ENCODE data around the gene TMEM204.

TMEM204 gene

DNA sequence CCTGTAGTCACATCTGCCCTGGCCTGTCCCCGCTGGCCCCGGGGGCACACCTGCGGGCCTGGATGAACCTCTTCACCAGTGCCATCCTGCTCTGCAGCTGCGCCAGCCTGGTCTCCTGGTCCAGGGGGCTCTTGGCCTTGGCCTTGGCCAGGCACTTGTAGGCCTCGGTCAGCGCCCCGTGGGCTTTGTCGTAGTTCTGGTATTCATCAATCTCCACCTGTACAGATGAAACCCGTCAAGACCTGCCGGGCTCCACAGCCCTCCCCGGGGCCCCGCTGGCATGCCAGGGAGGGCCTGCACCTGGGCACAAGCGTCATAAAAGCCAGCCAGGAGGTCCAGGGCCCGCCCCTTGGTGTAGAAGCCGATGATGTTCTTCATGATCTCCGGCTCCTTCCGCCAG lies 13.6 kb upstream of the TMEM204 start:
- no peaks in the 10 kb centered on the region for H3K4me1 Mint-ChIP-seq (ENCODE audit: low read depth in 2 of 2)
- no peak overlapping the region for H3K27ac Mint-ChIP-seq
- DNase-seq (no peak), ATAC-seq (replicated peaks) (no peak)
- no peak overlapping the region for H3K4me3 Mint-ChIP-seq
- no peaks in the 10 kb centered on the region for H3K9me3 Mint-ChIP-seq
- H3K27me3 Mint-ChIP-seq = no peaks in the 10 kb centered on the region
- peaks cover 3% of the 10 kb centered on the region for H3K36me3 Mint-ChIP-seq (ENCODE audit: insufficient read depth)

DNA sequence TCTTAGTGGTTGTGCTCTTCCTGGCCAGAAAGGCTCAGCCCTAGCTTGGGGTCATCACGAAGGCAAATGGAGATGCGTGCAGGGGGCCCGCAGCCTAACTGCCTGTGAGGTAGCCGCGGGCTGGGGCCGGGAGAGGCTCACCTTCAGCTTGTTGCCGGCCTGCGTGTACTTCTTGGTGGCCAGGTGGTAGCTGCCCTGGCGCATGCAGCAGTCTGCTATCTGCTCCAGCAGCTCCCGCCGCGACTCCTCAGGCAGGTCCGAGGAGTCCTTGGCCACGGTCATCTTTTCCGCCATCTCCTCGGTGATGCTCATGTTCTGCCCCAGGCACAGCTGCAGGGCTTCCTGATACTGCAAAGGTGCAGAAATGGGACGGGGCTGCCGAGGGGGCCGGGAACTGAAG lies 13.0 kb upstream of the TMEM204 start:
- H3K9me3 Mint-ChIP-seq = no peaks in the 10 kb centered on the region
- no peak for ATAC-seq (replicated peaks)
- H3K36me3 Mint-ChIP-seq (ENCODE audit: insufficient read depth) = peaks cover 3% of the 10 kb centered on the region
- H3K4me3 Mint-ChIP-seq = no peak overlapping the region
- H3K4me1 Mint-ChIP-seq (ENCODE audit: low read depth in 2 of 2) = no peaks in the 10 kb centered on the region
- no peak overlapping the region for H3K27ac Mint-ChIP-seq
- no peak for DNase-seq
- no peaks in the 10 kb centered on the region for H3K27me3 Mint-ChIP-seq

DNA sequence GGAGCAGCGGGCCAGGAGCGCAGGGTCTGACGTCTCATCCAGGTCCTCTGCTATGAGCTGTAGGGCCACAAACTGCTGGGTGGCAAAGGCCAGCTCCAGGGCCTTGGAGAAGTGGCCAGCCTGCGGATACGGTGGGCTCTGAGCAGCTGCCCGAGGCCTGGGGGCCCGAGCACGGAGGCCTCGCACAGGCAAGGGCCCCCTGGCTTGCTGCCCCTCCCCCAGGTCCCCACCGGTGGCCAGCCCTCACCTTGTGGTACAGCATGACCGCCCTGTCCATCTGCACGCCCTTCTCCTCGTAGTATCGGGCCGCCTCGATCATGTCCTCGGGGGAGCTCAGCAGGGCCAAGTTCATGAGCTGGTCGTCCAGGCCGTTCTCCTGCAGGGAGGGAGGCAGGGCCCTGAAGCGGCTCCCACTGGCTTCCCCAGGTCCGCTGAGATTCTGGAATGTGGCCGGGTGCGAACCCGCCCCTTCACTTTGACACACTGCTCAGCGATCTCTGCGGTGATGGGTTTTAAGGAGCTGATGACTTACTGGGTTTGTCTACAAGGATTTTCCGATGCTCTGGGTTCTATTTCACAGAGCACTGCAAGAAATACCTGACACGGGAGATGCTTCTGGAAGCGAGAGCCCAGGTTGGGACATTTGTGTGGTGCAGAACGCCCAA lies 9.8 kb upstream of the TMEM204 start:
- no peaks in the 10 kb centered on the region for H3K27me3 Mint-ChIP-seq
- H3K4me3 Mint-ChIP-seq = no peak overlapping the region
- H3K4me1 Mint-ChIP-seq (ENCODE audit: low read depth in 2 of 2) = peaks cover 6 to 10% of the 10 kb centered on the region in 2 donors
- no peak overlapping the region for H3K27ac Mint-ChIP-seq
- H3K36me3 Mint-ChIP-seq (ENCODE audit: insufficient read depth) = peaks cover 5% of the 10 kb centered on the region
- DNase-seq (no peak), ATAC-seq (replicated peaks) (no peak)
- H3K9me3 Mint-ChIP-seq = no peaks in the 10 kb centered on the region

DNA sequence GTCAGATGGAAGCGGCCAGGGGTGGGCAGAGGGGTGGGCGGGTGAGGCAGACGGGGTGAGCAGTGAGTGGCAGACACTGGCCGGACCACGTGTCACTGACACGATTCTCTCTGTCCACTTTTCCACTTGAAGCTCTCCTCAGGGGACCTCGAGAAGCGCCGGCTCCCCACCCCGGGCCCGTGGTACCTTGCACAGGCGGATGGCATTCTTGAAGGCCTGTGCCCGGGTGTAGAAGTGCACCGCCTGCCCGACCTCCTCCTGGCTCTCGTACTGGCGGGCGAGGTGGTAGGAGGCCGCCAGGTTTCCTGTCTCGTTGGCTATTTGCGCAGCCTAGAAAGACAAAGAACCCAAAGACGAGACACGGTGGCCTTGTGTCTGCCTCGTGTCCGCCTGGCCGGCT lies 9.1 kb upstream of the TMEM204 start:
- peaks cover 5% of the 10 kb centered on the region for H3K36me3 Mint-ChIP-seq (ENCODE audit: insufficient read depth)
- no peaks in the 10 kb centered on the region for H3K27me3 Mint-ChIP-seq
- peaks cover 6 to 10% of the 10 kb centered on the region in 2 donors for H3K4me1 Mint-ChIP-seq (ENCODE audit: low read depth in 2 of 2)
- no peaks in the 10 kb centered on the region for H3K9me3 Mint-ChIP-seq
- DNase-seq (no peak), ATAC-seq (replicated peaks) (no peak)
- no peak overlapping the region for H3K27ac Mint-ChIP-seq
- H3K4me3 Mint-ChIP-seq = no peak overlapping the region

DNA sequence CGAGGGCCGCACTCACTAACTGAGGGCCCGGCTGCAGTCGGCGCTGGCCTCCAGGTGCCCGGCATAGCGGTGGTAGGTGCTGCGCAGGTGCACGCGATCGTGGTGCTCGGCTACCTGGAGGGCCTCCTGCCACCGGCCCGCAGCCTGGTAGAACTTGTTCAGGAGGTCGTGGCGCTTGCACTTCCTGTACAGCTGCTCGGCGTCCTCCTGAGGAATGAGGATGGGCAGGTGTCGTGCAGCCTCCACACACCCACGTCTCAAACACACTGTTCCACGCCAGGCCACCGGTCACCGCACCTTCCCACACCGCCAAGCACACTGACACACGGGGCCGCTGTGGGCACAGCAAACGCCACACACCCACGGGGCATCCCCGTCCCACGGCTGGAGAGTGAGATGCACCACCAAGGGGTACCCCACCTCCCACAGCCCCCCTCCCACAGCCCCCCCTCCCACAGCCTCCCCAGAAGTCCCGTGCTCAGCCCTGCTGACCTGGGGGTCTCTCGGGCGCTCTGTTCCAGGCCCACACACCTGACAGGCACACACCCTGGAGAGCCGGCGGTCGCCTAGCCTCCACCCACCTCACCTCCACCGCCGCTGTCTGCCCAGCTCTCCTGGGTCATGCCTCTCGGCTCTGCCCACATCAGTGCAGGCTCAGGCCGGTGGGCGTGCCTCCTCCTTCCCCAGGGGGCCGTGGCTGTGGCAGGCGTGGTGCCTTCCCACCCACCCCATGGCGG lies 7.4 kb upstream of the TMEM204 start:
- Mint-ChIP-seq H3K4me1 (ENCODE audit: low read depth in 2 of 2) (peaks cover 6 to 10% of the 10 kb centered on the region in 2 donors), H3K9me3 (no peaks in the 10 kb centered on the region), H3K4me3 (peak overlapping the region; percentile 60 to 70), H3K27me3 (no peaks in the 10 kb centered on the region), H3K36me3 (ENCODE audit: insufficient read depth) (peaks cover 5% of the 10 kb centered on the region), H3K27ac (peak overlapping the region in 1 of 2 donors; percentile 23)
- DNase-seq (no peak), ATAC-seq (replicated peaks) (peak; percentile 68)

DNA sequence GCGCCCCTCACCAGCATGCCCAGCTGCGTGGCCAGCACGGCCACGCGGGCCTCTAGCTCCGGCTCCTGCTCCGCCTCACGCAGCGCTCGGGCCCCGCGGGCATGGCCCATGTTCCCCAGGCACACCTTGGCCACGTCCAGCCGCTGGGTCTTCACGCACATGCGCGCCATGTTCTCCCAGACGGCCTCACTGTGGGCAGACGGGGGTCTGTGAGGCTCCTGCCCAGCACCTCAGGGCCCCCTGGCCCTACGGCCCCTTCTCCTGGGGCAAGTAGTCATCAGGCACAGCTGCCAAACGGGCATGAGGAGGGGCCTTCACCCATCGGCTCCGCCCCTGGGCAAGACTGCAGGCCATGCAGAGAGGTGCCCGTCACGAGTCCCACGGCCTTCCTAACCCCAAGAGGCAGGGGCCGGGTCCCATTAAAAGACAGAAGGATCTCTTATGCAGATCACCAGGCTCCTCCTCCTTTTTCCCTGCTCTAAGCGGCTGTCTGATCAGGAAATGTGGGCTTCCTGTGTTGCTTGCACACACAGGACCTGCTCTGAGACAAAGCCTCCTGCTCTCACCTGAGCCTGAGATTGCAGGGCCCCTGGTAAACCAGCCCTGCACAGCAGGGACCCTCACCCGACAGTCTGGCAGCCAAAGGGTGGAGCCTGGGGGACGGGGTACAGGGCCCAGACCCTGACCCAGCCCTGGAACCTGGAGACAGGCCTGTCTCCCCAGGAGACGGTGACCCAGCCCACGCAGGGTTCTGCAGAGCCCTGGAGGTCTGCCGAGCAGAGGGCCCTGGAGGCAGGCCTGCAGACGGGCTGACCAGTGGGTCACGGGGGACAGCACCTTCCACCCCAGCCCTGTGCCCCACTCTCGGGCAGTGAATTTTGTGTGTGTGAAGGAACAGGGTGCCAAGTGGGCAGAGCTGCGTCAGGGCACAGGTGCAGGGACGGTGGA lies 6.6 kb upstream of the TMEM204 start:
- Mint-ChIP-seq H3K36me3 (ENCODE audit: insufficient read depth) (peaks cover 5% of the 10 kb centered on the region), H3K4me3 (peak overlapping the region; percentile 60 to 70), H3K9me3 (no peaks in the 10 kb centered on the region), H3K27ac (peak overlapping the region; percentile 23 to 46), H3K27me3 (no peaks in the 10 kb centered on the region), H3K4me1 (ENCODE audit: low read depth in 2 of 2) (peaks cover 6 to 12% of the 10 kb centered on the region in 2 donors)
- DNase-seq (peak in 1 of 3 experiments; percentile 19), ATAC-seq (replicated peaks) (peak; percentile 72)

DNA sequence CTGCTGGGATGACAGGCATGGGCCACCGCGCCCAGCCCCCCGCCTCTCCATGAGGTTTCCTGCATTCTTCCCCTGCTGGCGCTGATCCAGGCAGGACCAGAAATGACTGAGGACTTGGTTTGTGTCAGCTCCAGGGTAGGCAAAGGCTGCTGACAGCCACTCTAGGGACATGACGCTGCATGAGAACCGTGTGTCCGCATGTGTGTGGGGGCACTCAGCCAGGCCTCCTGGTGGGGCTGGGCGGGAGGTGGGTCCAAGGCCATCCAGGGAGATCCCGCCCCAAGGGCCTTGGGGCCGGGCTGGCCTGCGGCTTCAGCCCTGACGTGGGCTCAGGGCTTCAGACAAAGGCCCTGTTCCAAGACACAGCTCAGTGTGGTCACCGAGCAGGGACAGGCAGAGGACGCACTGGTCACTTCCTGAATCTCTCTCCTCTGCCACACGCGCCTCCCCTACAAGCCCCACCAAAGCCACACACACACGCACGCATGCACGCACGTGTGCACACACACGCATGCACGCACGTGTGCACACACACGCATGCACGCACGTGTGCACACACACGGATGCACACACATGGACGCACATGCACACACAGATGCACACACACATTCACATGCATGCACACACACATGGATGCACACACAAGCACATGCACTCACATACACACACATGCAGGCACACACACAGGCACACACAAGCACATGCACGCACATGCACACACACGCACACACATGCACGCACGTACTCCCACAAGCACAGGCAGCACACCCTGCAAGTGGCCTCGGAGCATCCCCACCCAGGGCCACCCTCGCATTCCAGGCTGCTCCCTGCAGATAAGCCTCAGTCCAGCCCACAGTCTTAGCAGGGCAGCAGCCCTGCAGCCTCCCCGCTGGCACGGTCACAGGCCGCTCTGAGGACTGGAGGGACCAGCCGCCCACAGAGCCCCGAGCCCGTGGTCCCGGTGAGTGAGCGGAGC lies 5.3 kb upstream of the TMEM204 start:
- DNase-seq (no peak), ATAC-seq (replicated peaks) (no peak)
- Mint-ChIP-seq H3K4me1 (ENCODE audit: low read depth in 2 of 2) (peaks cover 6 to 15% of the 10 kb centered on the region in 2 donors), H3K27ac (no peak overlapping the region), H3K9me3 (no peaks in the 10 kb centered on the region), H3K27me3 (no peaks in the 10 kb centered on the region), H3K4me3 (no peak overlapping the region), H3K36me3 (ENCODE audit: insufficient read depth) (peaks cover 6% of the 10 kb centered on the region)

DNA sequence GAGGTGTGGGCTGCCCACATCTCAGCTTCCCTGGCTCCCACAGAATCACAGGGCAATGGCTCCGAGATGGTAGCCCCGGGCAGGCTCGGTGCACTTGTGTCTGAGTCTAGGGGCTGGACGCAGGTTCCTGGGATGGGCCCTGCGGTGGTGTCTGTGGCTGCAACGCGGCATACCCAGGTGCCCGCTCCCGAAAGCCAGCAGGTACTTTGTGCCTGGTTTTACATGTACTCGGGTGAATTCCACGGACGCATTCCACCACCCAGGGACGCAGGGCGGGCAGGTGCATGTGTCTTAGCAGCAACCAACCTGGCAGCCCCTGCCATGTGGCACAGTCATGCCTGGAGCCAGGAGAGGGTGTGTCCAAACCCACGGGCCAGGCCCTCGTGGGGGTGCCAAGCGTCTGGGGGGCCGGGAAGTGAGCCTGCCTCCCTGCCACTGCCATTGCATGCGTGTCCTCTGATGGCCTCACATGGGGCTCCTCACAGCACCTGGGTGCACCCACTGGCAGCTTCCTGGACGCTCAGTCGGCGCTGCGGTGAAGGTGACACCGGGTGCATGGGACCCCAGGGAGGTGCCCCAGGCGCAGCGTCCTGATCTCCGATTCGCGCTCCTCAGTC lies 4.4 kb upstream of the TMEM204 start:
- no peak for ATAC-seq (replicated peaks)
- H3K4me3 Mint-ChIP-seq = no peak overlapping the region
- no peaks in the 10 kb centered on the region for H3K27me3 Mint-ChIP-seq
- peaks cover 6 to 18% of the 10 kb centered on the region in 2 donors for H3K4me1 Mint-ChIP-seq (ENCODE audit: low read depth in 2 of 2)
- no peak overlapping the region for H3K27ac Mint-ChIP-seq
- DNase-seq = no peak
- H3K36me3 Mint-ChIP-seq (ENCODE audit: insufficient read depth) = peaks cover 8% of the 10 kb centered on the region
- no peaks in the 10 kb centered on the region for H3K9me3 Mint-ChIP-seq

DNA sequence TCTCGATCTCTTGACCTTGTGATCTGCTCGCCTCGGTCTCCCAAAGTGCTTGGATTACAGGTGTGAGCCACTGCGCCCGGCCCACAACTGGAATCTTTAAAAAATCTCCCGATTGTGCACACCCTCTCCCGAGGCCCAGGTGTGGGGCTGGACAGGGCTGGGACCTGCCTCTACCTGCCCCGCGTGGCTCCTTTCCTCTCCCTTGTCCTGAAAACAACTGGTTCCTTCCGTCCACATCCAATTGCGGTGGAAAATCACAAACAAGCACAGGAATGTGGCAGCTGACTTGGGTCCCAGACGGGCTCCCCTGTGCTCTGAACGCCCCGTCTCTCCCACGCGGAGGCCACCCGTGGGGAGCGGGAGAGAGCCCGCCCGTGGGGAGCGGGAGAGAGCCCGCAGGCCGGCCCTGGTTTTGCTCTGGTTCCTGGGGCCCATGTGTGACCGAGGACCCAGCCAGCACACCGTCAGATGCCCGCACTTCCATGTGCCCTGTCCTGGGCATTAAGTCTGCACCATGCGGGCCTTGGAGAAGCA lies 3.0 kb upstream of the TMEM204 start:
- ATAC-seq (replicated peaks) (no peak), DNase-seq (no peak)
- H3K4me3 Mint-ChIP-seq = no peak overlapping the region
- H3K36me3 Mint-ChIP-seq (ENCODE audit: insufficient read depth) = peaks cover 15% of the 10 kb centered on the region
- no peaks in the 10 kb centered on the region for H3K27me3 Mint-ChIP-seq
- H3K27ac Mint-ChIP-seq = peak overlapping the region in 1 of 2 donors; percentile 68
- no peaks in the 10 kb centered on the region for H3K9me3 Mint-ChIP-seq
- peaks cover 16 to 28% of the 10 kb centered on the region in 2 donors for H3K4me1 Mint-ChIP-seq (ENCODE audit: low read depth in 2 of 2)

DNA sequence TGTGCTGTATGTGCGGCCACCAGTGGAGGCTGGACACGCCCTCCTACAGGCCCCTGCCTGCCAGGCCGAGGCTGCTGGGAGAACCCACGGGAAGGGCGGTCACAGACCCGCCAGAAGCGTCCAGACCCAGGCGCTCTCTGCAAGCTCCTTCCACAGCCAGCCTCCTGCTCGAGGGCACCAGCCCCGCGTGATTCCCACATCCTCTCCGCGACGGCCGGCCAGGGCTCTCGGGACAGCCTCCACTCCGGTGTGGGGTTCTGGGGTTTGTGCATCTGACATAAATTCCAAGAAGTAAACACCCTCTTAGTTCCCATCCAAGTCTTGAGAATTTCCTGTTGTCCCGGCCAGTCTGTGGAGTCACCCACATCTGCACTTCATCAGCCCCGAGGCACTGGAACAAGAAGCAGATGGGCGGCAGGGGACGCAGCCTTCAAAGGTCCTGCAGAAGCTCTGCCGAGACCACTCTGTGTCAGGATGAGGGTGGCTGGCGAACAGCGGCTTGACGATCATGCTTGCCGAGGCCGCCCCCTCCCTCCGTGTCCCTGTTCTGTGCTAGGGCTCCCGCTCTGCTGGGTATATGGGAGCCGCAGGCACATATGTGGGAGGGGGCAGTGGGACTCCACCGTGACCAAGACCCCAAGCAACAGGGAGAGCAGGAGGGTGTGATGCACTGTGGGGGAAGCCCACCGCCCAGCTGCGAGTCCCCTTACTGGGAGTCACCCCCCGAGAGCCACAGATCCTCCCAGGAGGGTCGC lies 2.4 kb upstream of the TMEM204 start:
- Mint-ChIP-seq H3K4me1 (ENCODE audit: low read depth in 2 of 2) (peaks cover 17 to 27% of the 10 kb centered on the region in 2 donors), H3K36me3 (ENCODE audit: insufficient read depth) (peaks cover 15% of the 10 kb centered on the region), H3K27me3 (no peaks in the 10 kb centered on the region), H3K4me3 (no peak overlapping the region), H3K27ac (no peak overlapping the region), H3K9me3 (no peaks in the 10 kb centered on the region)
- no peak for ATAC-seq (replicated peaks)
- DNase-seq = no peak

DNA sequence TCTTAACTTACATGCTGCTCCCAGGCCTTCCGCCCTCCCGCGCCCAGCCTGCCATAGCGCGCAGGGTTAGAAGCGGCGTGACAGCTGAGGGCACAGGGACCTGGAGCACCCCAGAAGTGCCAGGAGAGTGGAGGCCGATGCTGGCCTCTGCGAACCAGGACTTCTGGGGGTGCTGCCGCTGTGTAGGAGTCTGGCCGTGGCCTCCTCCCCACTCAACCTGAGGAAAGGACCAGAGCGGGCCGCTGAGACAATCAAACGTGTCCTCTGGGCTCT lies 1.9 kb upstream of the TMEM204 start:
- H3K9me3 Mint-ChIP-seq = no peaks in the 10 kb centered on the region
- H3K36me3 Mint-ChIP-seq (ENCODE audit: insufficient read depth) = peaks cover 19% of the 10 kb centered on the region
- H3K4me3 Mint-ChIP-seq = no peak overlapping the region
- H3K27me3 Mint-ChIP-seq = no peaks in the 10 kb centered on the region
- no peak overlapping the region for H3K27ac Mint-ChIP-seq
- peaks cover 18 to 31% of the 10 kb centered on the region in 2 donors for H3K4me1 Mint-ChIP-seq (ENCODE audit: low read depth in 2 of 2)
- DNase-seq (no peak), ATAC-seq (replicated peaks) (no peak)

Data from effector memory CD8-positive, alpha-beta T cell (primary cell).